Measurements from ENCODE around the gene BRD2.

DNA sequence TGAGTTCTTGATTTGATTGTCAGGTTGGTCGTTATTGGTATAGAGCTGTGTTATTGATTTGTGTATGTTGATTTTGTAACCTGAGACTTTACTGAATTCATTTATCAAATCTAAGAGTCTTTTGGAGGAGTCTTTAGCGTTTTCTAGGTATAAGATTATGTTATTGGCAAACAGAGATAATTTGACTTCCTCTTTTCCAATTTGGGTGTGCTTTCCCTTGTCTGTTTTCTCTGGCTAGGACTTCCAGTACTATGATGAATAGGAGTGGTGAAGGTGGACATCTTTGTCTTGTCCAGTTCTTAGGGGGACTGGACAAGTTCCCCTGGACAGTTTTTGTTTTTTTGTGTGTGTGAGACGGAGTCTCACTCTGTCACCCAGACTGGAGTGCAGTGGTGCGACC is 23.6 kb downstream of the BRD2 start:
- TF ChIP-seq, protein P1, sequence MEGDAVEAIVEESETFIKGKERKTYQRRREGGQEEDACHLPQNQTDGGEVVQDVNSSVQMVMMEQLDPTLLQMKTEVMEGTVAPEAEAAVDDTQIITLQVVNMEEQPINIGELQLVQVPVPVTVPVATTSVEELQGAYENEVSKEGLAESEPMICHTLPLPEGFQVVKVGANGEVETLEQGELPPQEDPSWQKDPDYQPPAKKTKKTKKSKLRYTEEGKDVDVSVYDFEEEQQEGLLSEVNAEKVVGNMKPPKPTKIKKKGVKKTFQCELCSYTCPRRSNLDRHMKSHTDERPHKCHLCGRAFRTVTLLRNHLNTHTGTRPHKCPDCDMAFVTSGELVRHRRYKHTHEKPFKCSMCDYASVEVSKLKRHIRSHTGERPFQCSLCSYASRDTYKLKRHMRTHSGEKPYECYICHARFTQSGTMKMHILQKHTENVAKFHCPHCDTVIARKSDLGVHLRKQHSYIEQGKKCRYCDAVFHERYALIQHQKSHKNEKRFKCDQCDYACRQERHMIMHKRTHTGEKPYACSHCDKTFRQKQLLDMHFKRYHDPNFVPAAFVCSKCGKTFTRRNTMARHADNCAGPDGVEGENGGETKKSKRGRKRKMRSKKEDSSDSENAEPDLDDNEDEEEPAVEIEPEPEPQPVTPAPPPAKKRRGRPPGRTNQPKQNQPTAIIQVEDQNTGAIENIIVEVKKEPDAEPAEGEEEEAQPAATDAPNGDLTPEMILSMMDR (conservative IDR thresholded peaks at IDR 0.05) = no peak
- no peak for TF ChIP-seq ZFX (IDR thresholded peaks at IDR 0.05)

Measured in C4-2B (cell line).